Measurements from ENCODE around the gene PRPF8. TPM values are rescaled to one million over a fixed set of nuclear protein-coding genes. Genes with fewer than 3 reads are reported as not detected.

Gene PRPF8
- total RNA-seq, 1 donor from 2014 or later = 374 TPM

- intact Hi-C loops (cut with micrococcal nuclease) = loop anchor here (1.0 to 10.0 kb wide), 4 partner anchors 20 to 354 kb away; partner anchors contain the start of genes BHLHA9, INPP5K, PITPNA and RILP
Measured at GRCh38 chr17:1628856-1629503, 55.7 kb downstream of the PRPF8 start.

GRCh38 chr17:1627982-1628855, 56.4 kb downstream of the PRPF8 start, which contains the start of gene SLC43A2:
SLC43A2 (minus strand) TSS chr17:1628834; CDS start chr17:1627874, 960 bp downstream.
- intact Hi-C loops (cut with micrococcal nuclease) = loop anchor here (2.0 to 10.0 kb wide), 3 partner anchors 65 to 353 kb away; partner anchors contain the start of genes BHLHA9, INPP5K, PITPNA and TRARG1

DNA sequence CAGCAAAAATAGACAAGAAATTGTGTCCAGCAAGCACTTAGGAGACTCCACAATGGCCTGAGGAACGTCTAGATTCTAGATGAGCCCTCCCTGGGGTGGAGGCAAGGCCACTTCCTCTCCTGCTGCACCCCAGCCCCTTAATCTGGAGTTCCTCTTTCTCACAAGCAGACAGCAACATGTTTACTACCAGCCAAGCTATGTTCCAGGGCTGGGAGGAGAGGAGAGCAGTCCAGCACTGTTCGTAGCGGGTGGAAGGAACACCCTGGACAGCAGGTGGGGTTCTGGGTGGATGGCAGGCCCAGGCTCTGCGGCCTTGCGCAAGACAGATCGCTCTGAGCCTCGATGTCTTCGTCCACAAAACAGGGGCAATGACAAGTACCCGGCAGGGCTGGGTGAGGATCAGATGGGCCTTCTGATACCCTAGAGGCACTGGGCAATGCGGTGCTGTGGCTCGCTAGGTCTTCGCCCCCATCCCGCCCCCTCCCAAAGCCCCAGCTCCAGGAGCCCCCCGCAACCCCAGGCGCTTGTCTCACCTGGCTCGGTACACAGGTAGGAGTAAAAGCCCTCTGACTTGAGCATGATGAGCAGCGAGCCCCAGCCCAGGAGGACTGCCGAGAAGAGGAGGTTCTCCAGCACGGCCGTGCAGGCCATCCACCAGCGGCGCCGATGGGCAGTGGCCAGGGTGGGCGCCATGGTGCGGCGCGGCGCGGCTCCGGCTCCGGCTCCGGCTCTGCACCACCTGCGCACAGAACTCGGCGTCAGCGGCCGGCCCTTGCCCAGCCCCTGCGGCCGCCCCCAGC, 57.3 kb downstream of the PRPF8 start:
- intact Hi-C loops (cut with micrococcal nuclease) = loop anchor here (10.0 kb wide), 1 partner anchor 353 kb away; the partner anchor contains the start of genes BHLHA9 and TRARG1

- intact Hi-C loops (cut with micrococcal nuclease) = loop anchor here (10.0 kb wide), 1 partner anchor 352 kb away; the partner anchor contains the start of genes BHLHA9 and TRARG1
Measured at GRCh38 chr17:1626333-1626732, 58.3 kb downstream of the PRPF8 start.

DNA sequence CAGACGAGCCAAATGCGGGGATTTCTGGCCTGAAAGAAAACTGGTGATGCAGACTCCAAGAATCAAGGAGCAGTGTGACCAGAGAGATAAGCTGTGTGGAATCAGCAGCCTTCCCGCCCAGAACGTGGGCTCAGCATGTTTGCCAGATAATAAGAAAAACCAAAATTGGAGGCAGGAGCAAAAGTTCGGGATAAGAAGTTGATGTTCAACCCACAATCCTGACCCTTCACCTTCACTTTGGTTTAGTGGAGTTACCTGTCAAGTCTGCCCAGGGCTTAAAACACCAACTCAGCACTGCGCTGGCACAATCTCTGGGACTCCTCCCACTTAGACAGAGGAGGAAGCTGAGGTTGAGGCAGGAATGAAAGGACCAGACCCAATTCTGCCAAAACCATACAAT, 59.1 kb downstream of the PRPF8 start:
- intact Hi-C loops (cut with micrococcal nuclease) = loop anchor here (10.0 kb wide), 1 partner anchor 351 kb away; the partner anchor contains the start of genes BHLHA9 and TRARG1

GRCh38 chr17:1625053-1625452, 59.6 kb downstream of the PRPF8 start:
- intact Hi-C loops (cut with micrococcal nuclease) = loop anchor here (10.0 kb wide), 1 partner anchor 350 kb away; the partner anchor contains the start of genes BHLHA9 and TRARG1

- intact Hi-C loops (cut with micrococcal nuclease) = loop anchor here (10.0 kb wide), 1 partner anchor 350 kb away; the partner anchor contains the start of genes BHLHA9 and TRARG1
Measured at GRCh38 chr17:1624650-1625049, 60.0 kb downstream of the PRPF8 start.

- intact Hi-C loops (cut with micrococcal nuclease) = loop anchor here (10.0 kb wide), 1 partner anchor 348 kb away; the partner anchor contains the start of genes BHLHA9 and TRARG1
Measured at GRCh38 chr17:1623057-1623630, 61.5 kb downstream of the PRPF8 start.

GRCh38 chr17:1621273-1621954, 63.3 kb downstream of the PRPF8 start:
- intact Hi-C loops (cut with micrococcal nuclease) = loop anchor here (10.0 kb wide), 1 partner anchor 347 kb away; the partner anchor contains the start of genes BHLHA9 and TRARG1

- intact Hi-C loops (cut with micrococcal nuclease) = loop anchor here (10.0 kb wide), 1 partner anchor 346 kb away; the partner anchor contains the start of genes BHLHA9 and TRARG1
Measured at GRCh38 chr17:1620486-1620885, 64.2 kb downstream of the PRPF8 start.

DNA sequence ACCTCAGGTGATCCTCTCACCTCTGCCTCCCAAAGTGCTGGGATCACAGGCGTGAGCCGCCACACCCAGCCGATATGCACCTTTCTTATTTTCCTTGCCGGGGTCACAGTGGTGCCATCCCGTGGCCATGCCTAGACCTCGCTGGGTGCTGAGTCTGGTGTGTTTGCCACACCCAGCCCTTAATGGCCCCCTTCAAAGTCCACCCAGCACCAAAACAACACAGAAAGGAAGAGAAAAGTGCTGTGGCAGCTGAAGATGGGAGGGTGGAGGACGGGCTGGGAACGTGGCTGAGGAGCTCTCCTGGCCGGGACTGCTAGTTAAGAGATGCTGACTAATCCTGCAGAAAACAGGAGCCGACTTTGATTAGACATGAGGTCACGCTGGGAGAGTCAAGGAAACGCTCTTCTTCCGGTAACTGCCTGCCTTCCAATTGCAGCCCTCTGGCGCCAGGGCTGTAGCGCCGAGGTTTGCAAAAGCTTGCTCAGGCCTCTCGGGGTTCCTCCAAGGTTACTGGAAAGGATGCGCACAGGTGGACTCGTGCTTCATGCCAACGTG, 67.0 kb downstream of the PRPF8 start:
- intact Hi-C loops (cut with micrococcal nuclease) = no loop called here

DNA sequence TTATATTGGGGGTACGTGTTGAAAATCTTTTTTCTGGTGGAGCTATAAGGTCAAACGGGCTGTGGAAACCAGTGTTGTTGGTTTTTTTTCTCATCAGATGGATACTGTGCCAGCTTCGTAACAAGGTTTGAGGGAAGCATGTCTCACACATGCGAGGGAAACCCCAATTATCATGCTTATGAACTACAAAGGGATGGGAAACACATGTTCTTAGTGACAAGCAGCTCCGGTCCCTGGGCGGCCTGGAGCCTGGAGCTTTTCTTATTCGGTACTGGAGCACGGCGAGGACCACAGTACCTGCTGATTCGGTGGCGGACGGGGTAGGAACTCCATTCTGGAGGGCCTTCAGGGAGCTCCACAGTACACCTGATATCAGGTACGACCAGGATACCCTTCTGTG, 68.6 kb downstream of the PRPF8 start:
- intact Hi-C loops (cut with micrococcal nuclease) = no loop called here

GRCh38 chr17:1612400-1612799, 72.3 kb downstream of the PRPF8 start:
- intact Hi-C loops (cut with micrococcal nuclease) = no loop called here

GRCh38 chr17:1611715-1612114, 73.0 kb downstream of the PRPF8 start:
- intact Hi-C loops (cut with micrococcal nuclease) = no loop called here

- intact Hi-C loops (cut with micrococcal nuclease) = no loop called here
Measured at GRCh38 chr17:1608676-1609075, 76.0 kb downstream of the PRPF8 start.

DNA sequence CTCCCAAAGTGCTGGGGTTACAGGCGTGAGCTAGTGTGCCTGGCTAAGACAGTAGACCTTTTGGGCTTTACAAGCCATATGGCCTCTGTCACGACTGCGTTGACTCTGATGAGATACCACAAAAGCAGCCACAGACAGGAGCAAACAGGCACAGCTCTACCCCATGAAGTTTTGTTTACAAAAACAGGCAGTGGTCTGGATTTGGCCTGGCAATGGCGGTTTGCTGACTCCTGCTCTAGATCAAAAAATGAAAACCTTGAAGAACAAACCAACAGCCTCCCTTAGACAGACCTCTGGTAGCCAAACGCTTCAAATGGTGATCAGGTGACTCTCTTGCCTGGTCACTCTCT, 76.7 kb downstream of the PRPF8 start:
- intact Hi-C loops (cut with micrococcal nuclease) = no loop called here

DNA sequence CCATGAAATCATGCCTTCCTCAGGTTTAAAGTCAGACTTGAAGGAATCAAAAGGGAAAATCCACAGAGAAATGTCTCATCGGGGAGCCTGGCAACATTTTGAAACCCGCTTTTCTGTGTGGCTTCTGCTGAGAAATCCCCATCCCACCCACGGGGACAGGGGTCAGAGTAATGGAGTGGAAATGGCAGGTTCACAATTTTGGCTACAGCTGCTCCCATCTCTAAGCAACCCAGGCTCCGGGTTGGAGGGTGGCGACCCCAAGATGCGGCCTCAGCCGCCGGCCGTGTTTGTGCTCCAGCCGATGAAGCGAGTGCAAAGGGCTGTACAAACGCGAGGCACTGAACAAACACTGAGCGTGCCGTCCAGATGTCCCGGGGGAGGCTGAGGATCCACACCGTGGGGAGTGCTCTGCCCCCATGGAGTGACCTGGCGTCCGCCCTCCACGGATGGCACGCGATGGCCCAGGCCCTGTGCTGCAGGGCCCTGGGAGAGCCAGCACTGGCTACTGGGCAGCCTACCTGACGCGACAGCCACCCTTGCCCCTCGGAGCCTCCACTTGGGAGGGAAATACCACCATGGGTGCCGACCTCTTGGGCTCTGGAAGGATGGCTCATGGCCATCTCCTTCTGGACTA, 78.2 kb downstream of the PRPF8 start:
- intact Hi-C loops (cut with micrococcal nuclease) = no loop called here

GRCh38 chr17:1605681-1606351, 78.9 kb downstream of the PRPF8 start:
- intact Hi-C loops (cut with micrococcal nuclease) = no loop called here

Data from T-helper 2 cell treated with Interferon-gamma antibody and Interleukin-4, amounts not matched to agents 100 ng/mL and 5 ng/mL, for 36 hours (primary cell).